Skin epidermis (tissue), 12 donors: ENCODE data around the gene EXOC2.

Experiments
- H3K27ac ChIP-seq, 21 experiments: fragments of 200-600 bp; sonication (generic) in 11 of 21; one replicate each; pipeline ENCODE4 v1.5.0; 2020; ENCODE audit warnings: mild to moderate bottlenecking in 3 of 21, inconsistent platforms in 2 of 21, moderate library complexity in 2 of 21
- H3K4me3 ChIP-seq, 7 experiments: fragments of 200-600 bp; sonication (generic) in 2 of 7; one replicate each; pipeline ENCODE4 v1.5.0; 2020; ENCODE audit warnings: inconsistent platforms in 2 of 7, mild to moderate bottlenecking in 2 of 7, moderate library complexity in 1 of 7

EXOC2 gene

DNA sequence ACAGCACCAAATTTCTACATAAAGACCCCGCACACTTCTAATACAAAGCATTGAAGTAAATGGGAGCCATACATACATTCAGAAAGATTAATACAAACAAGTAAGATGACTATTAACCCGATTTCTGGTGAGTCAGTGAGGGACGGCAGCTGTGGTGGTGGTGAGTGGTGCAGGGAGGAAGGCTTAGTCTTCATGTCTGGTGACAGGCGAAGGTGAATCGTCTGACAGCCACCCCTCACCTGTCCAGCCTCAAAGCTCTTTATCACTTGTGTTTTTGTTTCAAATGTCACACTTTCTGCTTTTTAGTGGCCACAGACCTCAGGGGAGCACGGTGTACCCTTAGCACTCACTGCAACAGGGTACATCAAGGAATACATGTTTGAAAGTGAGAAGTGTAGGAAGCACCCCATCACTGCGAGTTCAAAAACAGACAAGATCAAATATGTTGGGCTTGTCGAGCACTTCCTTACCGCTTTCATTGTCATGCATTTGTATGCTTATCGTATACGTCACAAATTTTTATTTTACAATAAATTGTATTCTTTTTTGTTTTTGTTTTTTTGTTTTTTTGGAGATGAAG is 237.8 kb downstream of the EXOC2 start:
- H3K27ac ChIP-seq: no peak overlapping the region
- H3K4me3 ChIP-seq: no peak overlapping the region

DNA sequence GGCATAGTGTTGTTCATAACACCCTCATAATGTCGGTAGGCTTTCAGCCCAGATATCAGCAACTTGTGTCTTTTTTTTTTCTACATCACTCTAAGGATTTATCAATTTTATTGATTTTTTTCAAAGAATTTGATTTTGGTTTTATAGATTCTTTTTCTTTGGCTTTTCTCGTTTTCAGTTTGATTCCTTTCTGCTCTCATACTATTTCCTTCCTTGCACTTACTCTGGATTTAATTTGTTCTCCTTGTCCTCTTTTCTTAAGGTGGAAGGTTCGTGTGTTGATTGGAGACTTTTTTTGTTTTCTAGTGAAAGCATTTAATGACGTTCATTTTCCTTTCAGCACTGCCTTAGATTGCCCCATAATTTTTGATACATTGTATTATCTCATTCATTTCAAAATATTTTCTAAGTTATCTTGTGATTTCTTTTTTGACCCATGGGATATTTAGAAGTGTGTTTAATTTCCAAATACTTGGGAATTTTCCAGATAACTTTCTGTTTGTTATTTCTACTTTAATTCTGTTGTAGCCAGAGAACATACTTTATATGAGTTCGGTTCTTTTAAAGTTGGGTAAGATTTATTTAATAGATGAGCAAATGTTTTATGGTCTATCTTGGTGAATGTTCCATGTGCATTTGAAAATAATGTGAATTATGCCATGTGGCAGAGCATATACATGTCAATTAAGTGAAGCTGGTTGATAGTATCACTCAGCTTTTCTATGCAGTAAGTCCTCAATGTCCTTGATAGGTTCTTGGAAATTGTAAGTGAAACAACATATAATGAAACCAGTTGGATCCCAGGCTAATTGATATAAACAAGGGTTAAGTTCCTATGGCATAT is 238.6 kb downstream of the EXOC2 start:
- H3K27ac ChIP-seq: no peak overlapping the region
- no peak overlapping the region for H3K4me3 ChIP-seq

DNA sequence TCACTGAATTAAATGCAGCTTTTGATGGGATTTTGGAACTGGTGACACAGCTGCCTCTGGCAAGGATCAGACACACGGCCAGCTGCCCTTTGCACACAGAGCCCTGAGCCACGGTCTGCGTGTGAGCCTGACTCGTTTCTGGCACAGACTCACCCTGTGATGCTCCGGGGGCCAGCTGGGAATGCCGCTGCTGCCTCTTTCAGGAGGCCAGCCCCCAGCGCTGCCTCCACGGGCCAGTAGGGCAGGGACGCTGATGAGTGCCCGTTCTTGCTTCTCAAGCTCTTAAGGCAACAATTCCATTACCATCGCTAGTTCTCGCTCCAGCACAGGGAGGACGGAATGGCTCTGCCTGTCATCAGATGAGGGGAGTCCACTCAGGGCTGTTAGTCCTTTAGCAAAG is 239.8 kb downstream of the EXOC2 start:
- Histone ChIP-seq H3K4me3 (no peak overlapping the region), H3K27ac (no peak overlapping the region)

DNA sequence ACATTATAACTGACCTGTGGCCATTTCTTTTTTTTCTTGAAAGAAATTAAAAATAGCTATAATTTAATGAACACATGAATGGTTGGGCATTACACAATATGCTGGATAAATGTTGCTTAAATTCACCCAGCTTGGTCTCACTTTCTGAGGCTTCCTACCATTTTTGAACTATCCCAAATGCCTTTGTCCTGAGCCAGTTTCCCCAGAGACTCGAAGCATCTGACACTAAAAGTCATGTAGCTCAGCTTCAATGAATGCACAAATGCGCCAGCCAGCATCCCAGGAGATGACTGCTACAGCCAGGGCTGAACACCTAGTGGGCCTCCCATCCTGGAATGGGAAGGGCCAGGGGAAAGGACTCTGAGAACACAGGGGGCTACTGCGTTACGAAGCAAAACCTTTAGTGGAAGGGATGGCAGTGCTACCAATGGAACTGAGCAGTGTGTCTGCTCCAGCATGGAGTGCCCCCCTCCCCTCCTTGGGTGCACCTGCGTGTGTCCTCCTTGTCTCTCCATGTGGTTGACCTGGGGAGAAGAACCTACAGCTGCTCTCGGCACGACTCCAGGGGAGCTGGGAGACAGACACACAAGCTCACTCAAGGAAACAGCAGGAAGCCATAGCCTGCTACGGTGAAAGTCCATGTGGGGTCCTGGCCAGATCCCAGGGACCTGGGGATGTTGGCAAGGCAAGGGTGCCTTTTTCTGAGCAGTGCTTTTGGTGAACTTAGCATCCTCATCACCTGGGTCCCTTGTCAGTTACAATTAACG is 240.5 kb downstream of the EXOC2 start:
- Histone ChIP-seq H3K4me3 (no peak overlapping the region), H3K27ac (no peak overlapping the region)

DNA sequence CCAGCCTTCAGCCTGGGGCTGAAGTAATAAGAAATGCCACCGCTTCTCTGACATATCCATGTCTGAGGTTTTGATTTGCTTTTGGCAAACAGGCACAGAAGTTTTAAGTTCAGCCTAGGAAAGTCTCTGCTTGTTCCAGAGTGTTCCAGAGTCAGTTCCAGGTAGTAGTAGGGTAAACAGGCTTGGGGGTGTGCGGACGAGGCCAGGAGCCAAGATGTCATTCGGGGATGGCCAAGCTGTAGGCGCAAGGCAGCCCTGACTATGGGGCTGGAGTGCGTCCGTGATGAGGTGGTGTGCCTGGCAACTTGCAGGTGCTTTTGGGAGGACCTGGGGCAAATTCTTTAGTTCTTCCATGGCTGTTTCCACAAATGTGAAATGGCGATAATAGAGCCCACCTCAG is 241.1 kb downstream of the EXOC2 start:
- no peak overlapping the region for H3K4me3 ChIP-seq

DNA sequence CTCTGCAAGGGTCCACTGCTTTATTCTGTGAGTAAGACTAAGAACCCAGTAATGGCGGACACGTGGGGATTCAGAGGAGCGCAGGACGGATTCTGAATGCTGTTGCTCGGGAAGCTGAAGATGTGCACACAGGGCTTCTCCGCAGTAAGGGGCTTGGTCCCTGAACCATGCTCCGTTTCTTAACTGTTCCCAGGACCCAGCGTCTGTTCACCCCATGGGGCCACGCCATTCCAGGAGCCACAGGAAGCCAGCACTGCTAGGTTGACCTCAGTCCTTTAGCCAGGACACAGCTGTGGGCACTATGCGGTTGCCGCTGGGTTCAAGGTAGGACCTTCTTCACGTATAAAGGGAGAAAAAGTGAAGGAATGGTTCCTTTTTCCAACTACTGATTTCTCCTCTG is 241.6 kb downstream of the EXOC2 start:
- H3K27ac ChIP-seq: no peak overlapping the region
- H3K4me3 ChIP-seq: no peak overlapping the region

More for the DNA sequence above, 241.1 kb downstream of the EXOC2 start:
- H3K27ac ChIP-seq: no peak overlapping the region

DNA sequence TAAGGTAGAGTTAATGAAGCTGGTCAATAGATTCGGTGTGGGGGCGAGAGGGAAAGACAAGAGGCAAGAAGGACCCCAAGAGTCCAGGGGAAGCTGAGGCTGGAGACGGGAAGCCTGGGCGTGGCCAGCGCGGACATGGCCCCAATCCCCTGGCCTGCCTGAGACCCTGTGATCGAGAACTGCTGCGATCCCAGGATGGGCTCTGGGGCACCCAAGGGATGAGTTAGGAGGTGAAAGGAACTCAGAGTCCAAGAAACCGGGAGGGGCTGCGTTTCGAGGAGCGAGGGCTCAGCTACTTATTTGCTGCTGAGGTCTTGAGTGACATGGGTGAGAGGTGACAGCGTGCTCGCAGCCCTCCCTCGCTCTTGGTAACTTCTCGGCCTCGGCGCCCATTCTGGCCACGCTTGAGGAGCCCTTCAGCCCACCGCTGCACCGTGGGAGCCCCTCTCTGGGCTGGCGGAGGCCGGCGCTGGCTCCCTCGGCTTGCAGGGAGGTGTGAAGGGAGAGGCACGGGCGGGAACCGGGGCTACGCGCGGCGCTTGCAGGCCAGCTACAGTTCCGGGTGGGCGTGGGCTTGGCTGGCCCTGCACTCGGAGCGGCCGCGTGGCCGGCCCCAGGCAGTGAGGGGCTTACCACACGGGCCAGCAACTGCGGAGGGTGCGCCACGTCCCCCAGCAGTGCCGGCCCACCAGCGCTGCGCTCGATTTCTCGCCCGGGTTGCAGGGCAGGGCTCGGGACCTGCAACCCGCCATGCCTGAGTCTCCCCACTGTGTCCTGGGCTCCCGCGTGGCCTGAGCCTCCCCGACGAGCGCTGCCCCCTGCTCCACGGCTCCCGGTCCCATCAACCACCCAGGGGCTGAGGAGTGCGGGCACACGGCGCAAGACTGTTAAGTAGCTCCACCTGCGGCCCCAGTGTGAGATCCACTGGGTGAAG is 243.2 kb downstream of the EXOC2 start:
- H3K27ac ChIP-seq: no peak overlapping the region
- no peak overlapping the region for H3K4me3 ChIP-seq

DNA sequence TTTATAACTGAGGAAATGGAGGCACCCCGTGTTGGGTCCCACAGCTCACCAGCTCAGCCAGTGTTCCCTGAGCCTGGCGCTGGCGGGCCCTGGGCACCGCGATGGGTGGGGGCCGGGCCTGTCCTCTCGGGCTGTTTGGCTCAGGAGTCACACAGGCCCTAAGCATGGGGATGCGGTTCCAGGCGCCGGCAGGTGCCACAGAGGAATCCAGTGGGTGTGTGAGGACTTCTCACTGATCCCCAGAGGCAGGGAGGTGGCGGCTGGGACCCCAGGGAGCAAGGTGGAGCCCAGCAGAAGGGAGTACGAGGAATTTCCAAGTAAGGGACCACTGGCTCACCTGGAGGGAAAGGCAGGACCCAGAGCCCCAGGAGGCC is 243.9 kb downstream of the EXOC2 start:
- Histone ChIP-seq H3K4me3 (no peak overlapping the region), H3K27ac (no peak overlapping the region)

DNA sequence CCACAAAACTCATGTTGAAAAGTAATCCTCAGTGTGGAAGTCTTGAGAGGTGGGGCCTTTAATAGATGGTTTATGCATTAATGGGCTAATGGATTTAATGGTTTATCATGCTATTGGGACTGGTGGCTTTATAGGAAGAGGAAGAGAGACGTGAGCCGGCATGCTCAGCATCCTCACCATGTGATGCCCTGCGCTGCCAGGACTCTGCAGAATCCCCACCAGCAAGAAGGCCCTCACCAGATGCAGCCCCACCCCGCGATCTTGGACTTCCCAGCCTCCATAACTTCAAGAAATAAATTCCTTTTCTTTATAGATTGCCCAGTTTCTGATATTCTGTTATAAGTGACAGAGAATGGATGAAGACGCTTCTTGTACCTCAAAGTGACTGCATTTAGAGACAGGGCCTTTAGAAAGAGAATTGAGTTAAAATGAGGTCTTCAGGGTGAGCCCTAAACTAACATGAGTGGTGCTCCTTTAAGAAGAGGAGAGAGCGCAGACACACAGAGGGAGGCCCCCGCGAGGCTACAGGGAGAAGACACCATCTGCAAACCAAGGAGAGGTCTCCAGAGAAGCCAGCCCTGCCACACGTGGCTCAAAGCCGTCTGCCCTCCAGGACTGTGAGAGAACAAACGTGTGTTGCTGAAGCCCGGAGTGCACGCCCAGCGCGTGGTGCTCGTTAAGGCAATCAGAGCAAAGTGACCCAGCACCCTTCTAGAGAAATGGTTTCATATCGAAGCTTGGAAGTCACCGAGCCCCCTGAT is 244.5 kb downstream of the EXOC2 start:
- Histone ChIP-seq H3K4me3 (no peak overlapping the region), H3K27ac (peak overlapping the region in 2 of 21 experiments; percentile 12 to 80)

DNA sequence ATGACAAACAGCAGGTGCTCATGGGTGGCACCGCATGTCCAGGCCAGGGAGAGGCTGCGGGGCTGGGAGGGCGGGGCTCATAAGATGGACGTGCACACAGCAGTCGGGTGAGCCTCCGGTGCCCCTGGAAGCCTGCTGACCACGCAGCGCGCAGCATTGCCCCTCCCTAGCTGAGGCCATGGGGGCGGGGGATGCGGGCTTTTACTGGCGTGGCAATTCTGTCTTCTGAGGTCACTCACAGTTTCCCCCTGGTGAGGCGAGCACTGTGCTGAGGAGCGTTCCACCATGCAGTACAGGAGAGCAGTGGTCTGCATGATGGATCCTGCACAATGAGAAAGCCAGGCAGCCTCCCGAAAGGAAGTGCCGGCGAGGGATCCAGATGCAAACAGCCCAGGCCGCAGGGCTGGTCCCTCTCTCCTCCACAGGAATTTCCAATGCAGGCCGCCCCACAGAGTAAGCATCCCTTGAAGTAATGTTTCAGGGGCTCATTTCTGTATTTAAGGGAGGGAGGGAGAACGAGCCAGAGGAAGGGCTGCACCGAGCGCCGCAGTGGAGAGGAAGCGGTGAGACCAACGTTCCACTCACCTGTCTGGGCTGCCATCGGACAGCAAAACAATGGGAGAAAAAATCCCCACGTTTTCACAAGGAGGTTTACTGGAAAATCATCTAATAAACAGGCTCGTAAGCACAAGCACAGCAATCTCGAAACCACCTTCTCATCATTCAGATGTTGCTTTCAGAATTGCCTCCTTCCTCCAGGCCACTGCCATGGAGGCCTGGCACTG is 245.4 kb downstream of the EXOC2 start:
- H3K27ac ChIP-seq: peak overlapping the region in 8 of 21 experiments; percentile 24 to 80 (median 63)
- H3K4me3 ChIP-seq: peak overlapping the region in 1 of 7 experiments; percentile 3

DNA sequence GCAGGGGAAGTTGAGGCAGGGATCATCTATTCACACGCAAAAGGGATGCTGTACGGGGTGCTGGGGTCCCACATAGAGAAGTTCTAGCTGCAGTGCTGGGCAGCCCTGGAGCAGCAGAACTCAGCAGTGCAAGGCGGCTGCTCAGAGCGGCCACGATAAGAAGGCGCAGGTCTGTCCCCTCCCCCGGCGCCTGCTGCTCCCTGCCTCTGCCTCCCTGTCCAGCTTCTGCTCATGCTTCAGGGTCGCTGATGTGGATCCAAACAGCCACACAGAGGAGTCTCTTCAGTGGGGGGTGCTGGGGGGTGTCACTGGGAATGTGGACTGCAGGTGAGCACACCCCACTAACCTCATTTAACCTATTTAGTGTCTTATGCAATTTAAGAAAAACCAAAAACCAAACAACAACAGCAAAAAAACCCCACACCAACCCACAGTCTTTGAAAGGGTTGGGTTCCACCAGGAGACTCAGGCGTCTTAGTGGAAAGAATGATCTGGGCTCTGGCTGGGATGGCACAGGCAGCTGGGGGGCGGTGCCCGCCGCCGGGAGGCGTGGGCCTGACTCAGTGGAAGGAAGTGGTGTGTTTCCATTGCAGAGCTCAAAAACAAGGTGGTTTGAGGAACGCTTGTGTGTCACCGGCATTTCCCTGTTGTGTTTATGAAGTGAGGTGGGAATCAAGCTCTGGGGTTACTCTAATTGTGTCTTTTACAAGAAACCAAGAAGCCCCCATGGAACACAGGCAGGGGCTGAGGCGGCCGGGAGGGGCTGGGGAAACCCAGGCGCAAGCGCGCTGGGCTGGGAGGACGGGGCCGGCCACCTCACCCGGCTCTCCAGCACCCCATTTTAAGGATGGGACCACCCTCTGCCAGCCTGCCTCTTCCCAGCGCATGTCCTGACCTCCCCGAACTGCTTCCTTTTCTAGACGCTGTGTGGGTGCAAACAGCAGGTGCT is 246.2 kb downstream of the EXOC2 start:
- H3K27ac ChIP-seq: peak overlapping the region in 9 of 21 experiments; percentile 16 to 80 (median 57)
- H3K4me3 ChIP-seq: peak overlapping the region in 1 of 7 experiments; percentile 3

DNA sequence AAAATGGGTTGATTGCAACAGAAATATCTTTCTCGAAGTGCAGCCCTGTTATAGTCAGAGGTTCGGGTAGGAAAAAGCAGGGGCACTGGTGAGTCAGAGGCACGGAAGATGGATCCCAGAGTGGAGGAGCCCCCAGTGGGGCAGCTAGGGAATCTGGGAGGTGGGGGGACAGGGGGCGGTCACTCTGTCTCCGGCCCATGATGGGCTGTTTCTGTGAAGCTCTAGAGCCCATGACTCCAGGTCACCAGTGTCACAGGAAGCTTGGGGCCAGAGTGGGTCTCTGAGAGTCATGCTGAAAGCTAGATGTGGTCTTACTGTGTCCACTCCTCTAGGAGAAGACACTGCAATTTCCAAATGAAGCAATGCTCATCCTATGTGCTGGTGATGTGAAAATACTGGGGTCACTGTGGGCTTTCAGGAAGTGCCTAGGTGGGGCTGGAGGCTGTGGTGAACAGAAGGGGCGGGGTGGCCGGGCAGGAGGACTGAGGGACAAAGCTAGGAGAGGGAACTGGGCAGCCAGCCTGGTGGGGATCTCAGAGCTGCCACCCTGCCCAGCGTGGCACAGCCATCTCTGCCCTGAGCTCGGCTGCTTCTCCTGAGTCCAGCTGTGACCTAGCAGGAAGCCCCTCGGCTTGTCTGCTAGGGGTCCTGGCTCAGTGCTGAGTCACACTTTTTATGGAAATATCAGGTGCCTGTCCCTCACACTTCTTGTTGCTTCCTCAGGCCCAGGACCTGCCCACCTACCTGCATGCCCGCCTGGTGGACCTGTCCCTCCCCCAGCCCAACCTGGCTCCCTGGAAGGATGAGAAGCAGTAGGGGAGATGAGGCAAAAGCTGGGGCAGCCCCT is 247.1 kb downstream of the EXOC2 start:
- H3K4me3 ChIP-seq: no peak overlapping the region
- H3K27ac ChIP-seq: peak overlapping the region in 5 of 21 experiments; percentile 3 to 61 (median 44)

DNA sequence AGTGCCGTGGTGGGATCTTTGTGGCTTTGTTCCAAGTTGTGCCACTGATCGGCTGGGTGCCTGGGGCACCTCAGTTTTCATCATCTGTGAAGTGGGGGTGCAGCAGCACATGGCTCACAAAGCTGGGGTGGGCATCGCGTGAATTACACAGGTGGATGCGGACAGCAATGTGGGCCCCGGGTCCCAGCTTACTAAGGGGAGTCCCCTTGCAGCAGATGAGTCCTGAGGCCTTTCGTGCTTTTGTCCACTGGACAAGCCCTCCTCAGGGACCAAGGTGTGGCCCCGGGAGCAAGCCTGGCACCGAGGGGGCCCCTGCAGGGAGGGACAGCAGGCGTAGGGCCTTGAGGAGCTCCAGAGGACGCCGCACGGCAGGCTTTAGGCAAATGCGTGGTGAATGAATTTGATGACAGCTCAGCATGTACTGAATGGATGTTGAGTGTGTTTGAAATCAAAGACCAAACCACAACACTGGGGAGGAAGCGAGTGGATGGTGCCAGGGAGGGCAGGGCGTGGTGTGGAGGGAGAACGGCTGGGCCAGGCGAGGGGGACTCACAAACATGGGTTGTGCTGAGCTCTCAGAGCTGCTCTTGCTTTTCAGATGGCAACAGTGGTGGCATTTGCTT is 248.2 kb downstream of the EXOC2 start:
- no peak overlapping the region for H3K4me3 ChIP-seq
- peak overlapping the region in 3 of 21 experiments; percentile 6 to 61 (median 44) for H3K27ac ChIP-seq

DNA sequence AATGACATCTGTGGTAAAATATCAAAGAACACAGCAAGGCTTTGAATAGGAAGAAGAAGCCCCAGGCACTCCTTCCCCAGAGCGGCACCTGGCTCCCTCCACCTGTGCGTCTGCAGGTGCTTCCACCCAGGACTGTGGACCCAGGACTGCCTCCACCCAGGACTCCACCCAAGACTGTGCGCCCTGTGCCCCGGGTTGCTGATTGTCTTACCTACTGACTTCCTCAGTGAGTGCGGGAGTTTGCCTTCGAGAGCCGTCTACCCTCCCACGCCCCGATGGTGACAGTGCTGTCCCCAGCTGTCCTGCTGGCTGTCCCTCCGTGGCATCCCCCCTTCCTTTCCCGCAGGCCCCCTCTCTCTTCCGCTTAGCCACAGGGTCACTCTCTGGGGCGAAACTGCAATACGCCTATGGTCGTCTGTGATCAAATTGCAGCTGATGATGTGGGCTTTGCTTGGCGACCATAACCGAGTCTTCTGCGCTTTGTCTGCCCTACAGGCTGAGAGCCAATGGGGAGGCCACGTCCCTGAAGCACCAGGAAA is 249.2 kb downstream of the EXOC2 start:
- Histone ChIP-seq H3K27ac (no peak overlapping the region), H3K4me3 (no peak overlapping the region)

DNA sequence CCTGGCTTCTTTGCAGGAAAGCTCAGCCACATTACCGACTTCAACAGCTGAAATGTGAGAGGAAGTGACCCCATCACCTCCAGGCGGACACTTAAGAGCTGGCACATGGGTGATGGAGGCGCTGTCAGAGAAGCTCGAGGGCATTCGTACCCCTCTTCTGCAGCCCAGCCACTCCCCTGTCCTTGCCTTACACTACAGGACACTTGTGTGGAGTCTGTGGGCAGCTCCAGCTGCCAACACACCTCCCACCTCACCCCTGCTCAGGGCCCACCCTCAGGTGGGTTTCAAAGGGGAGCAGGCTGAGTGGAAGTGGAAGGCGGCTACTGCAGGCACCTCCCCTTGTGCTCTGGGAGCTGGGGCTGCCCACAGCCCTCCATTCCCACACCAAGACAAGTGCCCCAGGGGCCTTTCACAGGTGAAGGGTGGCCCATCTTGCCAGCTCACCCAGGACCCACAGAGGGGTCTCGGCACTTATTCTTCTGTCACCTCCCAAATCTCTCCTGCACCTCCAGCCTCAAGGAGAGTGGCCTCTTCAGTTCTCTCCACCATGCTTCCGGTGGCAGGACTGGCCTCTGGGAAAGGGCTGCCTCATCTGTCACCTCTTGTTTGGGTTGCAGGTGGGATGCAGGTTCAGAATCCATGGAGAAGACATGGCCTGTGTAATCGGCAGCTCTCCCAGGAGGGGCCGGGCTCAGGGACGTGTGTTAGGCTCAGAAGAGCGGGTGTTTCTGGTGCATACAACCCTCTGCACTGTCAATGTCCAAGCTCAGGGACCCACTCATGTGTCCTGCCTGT is 251.6 kb downstream of the EXOC2 start:
- Histone ChIP-seq H3K27ac (no peak overlapping the region), H3K4me3 (no peak overlapping the region)
